Measurements from ENCODE around the gene SAA4.
"Not testable (repeated sequence)": the region's sequence is repeated elsewhere in the genome, so short reads cannot be mapped to it uniquely, and the experiment has no call there.

- not testable (repeated sequence) for TF ChIP-seq CTCF, POLR2A (IDR thresholded peaks at IDR 0.05)
These were observed 10.6 kb upstream of the SAA4 start for GRCh38 chr11:18247191-18247581.

All from gastroesophageal sphincter (tissue), 3 donors.